Activated B cell treated with CpG ODN at 0.5 μM for 24 hours (primary cell): ENCODE results near the gene CHD6. TPM values are rescaled to one million over a fixed set of nuclear protein-coding genes. Genes with fewer than 3 reads are reported as not detected.

Experiments used
- ATAC-seq: fragments of 200-7000 bp; cut with Tn5 transposase; one replicate; pipeline ENCODE4 v1.10.0; 2021; ENCODE audit warnings: low read depth, mild to moderate bottlenecking, moderate library complexity
- CTCF ChIA-PET: fragments of 350-600 bp; sonication (Branson Sonifier 250); formaldehyde crosslinking; loops from one replicate; lab custom pipeline; 2021; ENCODE audit warnings: antibody characterized with exemption; lab: Charles Lee
- POLR2A ChIA-PET: fragments of 350-600 bp; sonication (Branson Sonifier 250); formaldehyde crosslinking; loops from one replicate; lab custom pipeline; 2021; ENCODE audit warnings: antibody characterized with exemption; lab: Charles Lee
- DNase-seq: peaks from one replicate; pipeline ENCODE4 v3.0.0; 2022
- H3K27ac Mint-ChIP-seq: one replicate; pipeline ENCODE4 v1.8.0; 2020; ENCODE audit warnings: mixed read lengths
- H3K27me3 Mint-ChIP-seq: one replicate; pipeline ENCODE4 v1.8.0; 2021; ENCODE audit warnings: mixed read lengths
- H3K36me3 Mint-ChIP-seq: one replicate; pipeline ENCODE4 v1.8.0; 2021; ENCODE audit warnings: low read depth, mixed read lengths
- H3K4me1 Mint-ChIP-seq: one replicate; pipeline ENCODE4 v1.8.0; 2021; ENCODE audit warnings: mixed read lengths
- H3K4me3 Mint-ChIP-seq: one replicate; pipeline ENCODE4 v1.8.0; 2020; ENCODE audit warnings: mild to moderate bottlenecking, mixed read lengths
- H3K9me3 Mint-ChIP-seq: one replicate; pipeline ENCODE4 v1.8.0; 2020; ENCODE audit warnings: mixed read lengths
- intact Hi-C: fragments of 100-400 bp; cut with micrococcal nuclease; formaldehyde crosslinking; loops from one replicate; pipeline ENCODE4 v1.15.1; 2024
- total RNA-seq: library from RNA; stranded (reverse); gene quantifications from 2 replicates; pipeline ENCODE4 v1.2.3, GENCODE V29; 2022
- TF ChIP-seq, protein P1 (sequence below): fragments of 200-600 bp; IDR thresholded peaks from one replicate; pipeline ENCODE4 v1.8.0; 2022; ENCODE audit warnings: antibody characterized with exemption, mild to moderate bottlenecking

Gene CHD6
- total RNA-seq, 1 donor from 2014 or later = 59.9 TPM

GRCh38 chr20:41643504-41643938 is 25.3 kb upstream of the CHD6 start:
- H3K27me3 Mint-ChIP-seq = peaks cover 29% of the 10 kb centered on the region
- no peaks in the 10 kb centered on the region for H3K9me3 Mint-ChIP-seq
- TF ChIP-seq, protein P1, sequence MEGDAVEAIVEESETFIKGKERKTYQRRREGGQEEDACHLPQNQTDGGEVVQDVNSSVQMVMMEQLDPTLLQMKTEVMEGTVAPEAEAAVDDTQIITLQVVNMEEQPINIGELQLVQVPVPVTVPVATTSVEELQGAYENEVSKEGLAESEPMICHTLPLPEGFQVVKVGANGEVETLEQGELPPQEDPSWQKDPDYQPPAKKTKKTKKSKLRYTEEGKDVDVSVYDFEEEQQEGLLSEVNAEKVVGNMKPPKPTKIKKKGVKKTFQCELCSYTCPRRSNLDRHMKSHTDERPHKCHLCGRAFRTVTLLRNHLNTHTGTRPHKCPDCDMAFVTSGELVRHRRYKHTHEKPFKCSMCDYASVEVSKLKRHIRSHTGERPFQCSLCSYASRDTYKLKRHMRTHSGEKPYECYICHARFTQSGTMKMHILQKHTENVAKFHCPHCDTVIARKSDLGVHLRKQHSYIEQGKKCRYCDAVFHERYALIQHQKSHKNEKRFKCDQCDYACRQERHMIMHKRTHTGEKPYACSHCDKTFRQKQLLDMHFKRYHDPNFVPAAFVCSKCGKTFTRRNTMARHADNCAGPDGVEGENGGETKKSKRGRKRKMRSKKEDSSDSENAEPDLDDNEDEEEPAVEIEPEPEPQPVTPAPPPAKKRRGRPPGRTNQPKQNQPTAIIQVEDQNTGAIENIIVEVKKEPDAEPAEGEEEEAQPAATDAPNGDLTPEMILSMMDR = no peak
- DNase-seq (no peak), ATAC-seq (no peak)
- no peak overlapping the region for H3K4me3 Mint-ChIP-seq
- H3K4me1 Mint-ChIP-seq = no peaks in the 10 kb centered on the region
- ChIA-PET POLR2A (no interaction called here), CTCF (no interaction called here)
- intact Hi-C loops = no loop called here
- no peaks in the 10 kb centered on the region for H3K36me3 Mint-ChIP-seq
- no peak overlapping the region for H3K27ac Mint-ChIP-seq

DNA sequence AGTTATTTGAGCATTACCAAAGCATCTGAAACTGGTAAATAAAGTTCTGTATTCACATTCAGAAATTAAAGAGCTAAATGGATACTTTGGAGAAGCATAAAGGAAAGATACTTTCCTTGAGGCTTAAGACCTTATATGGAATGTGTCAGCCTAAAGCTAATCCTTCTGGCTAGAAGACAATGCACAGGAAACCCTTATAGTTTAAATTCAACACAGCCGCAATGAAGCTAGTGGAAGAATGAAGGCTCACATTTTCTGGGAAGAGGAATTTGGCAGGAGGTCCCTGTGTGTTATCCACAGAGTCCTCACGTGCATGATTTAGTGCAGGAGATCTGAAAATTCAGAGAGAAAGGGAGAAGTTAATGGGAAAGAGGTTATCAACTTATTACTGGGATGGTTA is 21.5 kb upstream of the CHD6 start:
- ChIA-PET CTCF (no interaction called here), POLR2A (no interaction called here)
- H3K27ac Mint-ChIP-seq = no peak overlapping the region
- H3K27me3 Mint-ChIP-seq = peaks cover 16% of the 10 kb centered on the region
- intact Hi-C loops = no loop called here
- DNase-seq (no peak), ATAC-seq (no peak)
- H3K9me3 Mint-ChIP-seq = no peaks in the 10 kb centered on the region
- TF ChIP-seq, protein P1 = no peak
- no peaks in the 10 kb centered on the region for H3K4me1 Mint-ChIP-seq
- no peaks in the 10 kb centered on the region for H3K36me3 Mint-ChIP-seq
- H3K4me3 Mint-ChIP-seq = no peak overlapping the region

GRCh38 chr20:41638456-41638855 is 20.3 kb upstream of the CHD6 start:
- H3K4me1 Mint-ChIP-seq = no peaks in the 10 kb centered on the region
- TF ChIP-seq, protein P1 = no peak
- H3K4me3 Mint-ChIP-seq = no peak overlapping the region
- intact Hi-C loops = no loop called here
- DNase-seq (no peak), ATAC-seq (no peak)
- CTCF ChIA-PET = no interaction called here
- no peak overlapping the region for H3K27ac Mint-ChIP-seq
- POLR2A ChIA-PET = no interaction called here
- H3K9me3 Mint-ChIP-seq = no peaks in the 10 kb centered on the region
- H3K36me3 Mint-ChIP-seq = no peaks in the 10 kb centered on the region
- peaks cover 9% of the 10 kb centered on the region for H3K27me3 Mint-ChIP-seq

GRCh38 chr20:41635158-41635557 is 17.0 kb upstream of the CHD6 start:
- no peaks in the 10 kb centered on the region for H3K36me3 Mint-ChIP-seq
- peaks cover 2% of the 10 kb centered on the region for H3K4me1 Mint-ChIP-seq
- DNase-seq (no peak), ATAC-seq (no peak)
- H3K4me3 Mint-ChIP-seq = no peak overlapping the region
- ChIA-PET CTCF (no interaction called here), POLR2A (no interaction called here)
- intact Hi-C loops = no loop called here
- H3K27ac Mint-ChIP-seq = no peak overlapping the region
- no peaks in the 10 kb centered on the region for H3K9me3 Mint-ChIP-seq
- TF ChIP-seq, protein P1 = no peak
- H3K27me3 Mint-ChIP-seq = peaks cover 6% of the 10 kb centered on the region

DNA sequence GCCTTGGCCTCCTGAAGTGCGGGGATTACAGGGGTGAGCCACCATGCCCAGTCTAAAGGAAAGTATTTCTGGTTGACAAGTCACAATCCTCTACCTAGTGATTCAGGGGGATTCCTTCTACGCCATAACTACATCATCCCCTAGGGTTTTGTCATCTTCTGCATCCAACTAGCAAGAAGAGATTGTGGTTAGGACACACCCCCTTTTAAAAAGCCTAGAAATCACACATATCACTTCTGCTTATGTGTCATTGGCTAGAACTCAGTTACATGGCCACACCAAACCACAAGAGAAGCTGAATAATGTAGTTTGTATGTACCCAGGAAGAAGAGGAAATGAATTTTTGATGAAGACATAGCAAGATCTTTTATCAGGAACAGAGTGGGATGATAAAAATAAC is 14.7 kb upstream of the CHD6 start:
- H3K27ac Mint-ChIP-seq = no peak overlapping the region
- peak; percentile 82 for ATAC-seq
- H3K27me3 Mint-ChIP-seq = no peaks in the 10 kb centered on the region

More for the DNA sequence above, 14.7 kb upstream of the CHD6 start:
- Mint-ChIP-seq H3K4me3 (no peak overlapping the region), H3K36me3 (no peaks in the 10 kb centered on the region), H3K9me3 (peaks cover under 1% of the 10 kb centered on the region), H3K4me1 (peaks cover 5% of the 10 kb centered on the region)
- ChIA-PET POLR2A (interaction anchor here (0.7 to 1.4 kb wide), 3 partner anchors 15 to 22 kb away, joined by 3 to 8 read pairs (median 7); partner anchors contain the start of gene CHD6), CTCF (no interaction called here)
- TF ChIP-seq, protein P1 = no peak
- intact Hi-C loops = no loop called here
- no peak for DNase-seq
